ENCODE data around the gene ZNF280B.

Gene ZNF280B

GRCh38 chr22:22508274-22509176 lies at the start of gene ZNF280B:
Gene ZNF280B, minus strand, starts transcription at chr22:22508742. Its CDS starts 19,344 bp downstream, at chr22:22489398.
- DNase-seq, result peak; percentile 82

GRCh38 chr22:22556995-22557925 lies 48.7 kb upstream of the ZNF280B start:
- DNase-seq, result no peak

- DNase-seq, result no peak
These were observed 48.0 kb upstream of the ZNF280B start for GRCh38 chr22:22556578-22556977.

GRCh38 chr22:22555596-22555995 lies 47.1 kb upstream of the ZNF280B start:
- no peak for DNase-seq

- no peak for DNase-seq
These were observed 46.2 kb upstream of the ZNF280B start for GRCh38 chr22:22554587-22555284.

GRCh38 chr22:22553735-22554586 lies 45.4 kb upstream of the ZNF280B start:
- no peak for DNase-seq

- DNase-seq, result no peak
These were observed 44.6 kb upstream of the ZNF280B start for GRCh38 chr22:22553141-22553540.

GRCh38 chr22:22552630-22553029 lies 44.1 kb upstream of the ZNF280B start:
- DNase-seq, result no peak

GRCh38 chr22:22550789-22551434 lies 42.4 kb upstream of the ZNF280B start:
- DNase-seq, result no peak

- no peak for DNase-seq
These were observed 40.4 kb upstream of the ZNF280B start for GRCh38 chr22:22548910-22549309.

GRCh38 chr22:22548317-22548716 lies 39.8 kb upstream of the ZNF280B start:
- no peak for DNase-seq

- no peak for DNase-seq
These were observed 39.3 kb upstream of the ZNF280B start for GRCh38 chr22:22547692-22548300.

GRCh38 chr22:22547226-22547625 lies 38.7 kb upstream of the ZNF280B start:
- no peak for DNase-seq

- DNase-seq, result no peak
These were observed 37.9 kb upstream of the ZNF280B start for GRCh38 chr22:22546490-22546889.

- no peak for DNase-seq
These were observed 36.5 kb upstream of the ZNF280B start for GRCh38 chr22:22545084-22545483.

GRCh38 chr22:22538226-22538989 lies 29.9 kb upstream of the ZNF280B start:
- no peak for DNase-seq

GRCh38 chr22:22536916-22537315 lies 28.4 kb upstream of the ZNF280B start:
- DNase-seq, result no peak

- no peak for DNase-seq
These were observed 28.0 kb upstream of the ZNF280B start for GRCh38 chr22:22536515-22536914.

GRCh38 chr22:22535662-22536061 lies 27.1 kb upstream of the ZNF280B start:
- DNase-seq, result no peak

Measured in stimulated activated CD4-positive, alpha-beta T cell treated with anti-CD3 and anti-CD28 coated beads, Interleukin-12 subunit alpha, Interleukin-12 subunit beta, amount 100 ng/mL, for 4 hours (primary cell).